HAP-1 (cell line): ENCODE results near the gene SPIRE1.
"Not testable (repeated sequence)": the region's sequence is repeated elsewhere in the genome, so short reads cannot be mapped to it uniquely, and the experiment has no call there.

ENCODE experiments used
- DNase-seq, 2 experiments: peaks; one replicate each; pipeline ENCODE4 v3.0.0-alpha.2; 2016 to 2020; ENCODE audit warnings: low spot score in 2 of 2
- H3K27me3 ChIP-seq: fragments of 250-450 bp; sonication (Bioruptor Pico); 2 replicates; pipeline ENCODE4 v1.5.1; 2020; ENCODE audit warnings: low read depth, mild to moderate bottlenecking, moderate library complexity
- H3K36me3 ChIP-seq: fragments of 250-450 bp; sonication (Bioruptor Pico); replicated peaks from 2 replicates; pipeline ENCODE4 v1.5.1; 2020; ENCODE audit warnings: mild to moderate bottlenecking
- H3K4me1 ChIP-seq: fragments of 250-450 bp; sonication (Bioruptor Pico); 2 replicates; pipeline ENCODE4 v1.5.1; 2020; ENCODE audit warnings: mild to moderate bottlenecking
- H3K4me3 ChIP-seq: fragments of 250-450 bp; sonication (Bioruptor Pico); 2 replicates; pipeline ENCODE4 v1.5.1; 2020; ENCODE audit warnings: mild to moderate bottlenecking, moderate library complexity
- H3K9me3 ChIP-seq: fragments of 250-450 bp; sonication (Bioruptor Pico); 2 replicates; pipeline ENCODE4 v1.5.1; 2020; ENCODE audit warnings: mild to moderate bottlenecking, moderate library complexity
- in situ Hi-C: fragments of 300-500 bp; cut with MboI; formaldehyde crosslinking; loops from 3 replicates; pipeline ENCODE4 v1.14.3; 2020; ENCODE audit warnings: low sequenced_read_pairs, inconsistent platforms, mixed read lengths

The SPIRE1 gene

GRCh38 chr18:12497839-12498238 lies 160.1 kb downstream of the SPIRE1 start:
- DNase-seq, result no peak
- Histone ChIP-seq H3K27me3 (no peaks in the 10 kb centered on the region), H3K4me1 (no peaks in the 10 kb centered on the region), H3K4me3 (no peak overlapping the region), H3K36me3 (peaks cover 5% of the 10 kb centered on the region; the same call in 1 of the 2 replicates), H3K9me3 (no peaks in the 10 kb centered on the region)
- in situ Hi-C loops, result no loop called here

- in situ Hi-C loops, result no loop called here
- Histone ChIP-seq H3K36me3 (peaks cover 8% of the 10 kb centered on the region; the same call in 1 of the 2 replicates), H3K9me3 (no peaks in the 10 kb centered on the region), H3K4me1 (no peaks in the 10 kb centered on the region), H3K4me3 (no peak overlapping the region), H3K27me3 (no peaks in the 10 kb centered on the region)
- DNase-seq, result no peak
Observed at GRCh38 chr18:12497296-12497695, 160.6 kb downstream of the SPIRE1 start.

GRCh38 chr18:12492907-12493306 lies 165.0 kb downstream of the SPIRE1 start:
- Histone ChIP-seq H3K4me1 (peaks cover 4% of the 10 kb centered on the region), H3K36me3 (peaks cover 11% of the 10 kb centered on the region), H3K27me3 (no peaks in the 10 kb centered on the region), H3K9me3 (no peaks in the 10 kb centered on the region), H3K4me3 (no peak overlapping the region)
- DNase-seq, result no peak
- in situ Hi-C loops, result no loop called here

- no peaks in the 10 kb centered on the region for H3K9me3 ChIP-seq
- peaks cover 4% of the 10 kb centered on the region for H3K4me1 ChIP-seq
- H3K36me3 ChIP-seq, result peaks cover 11% of the 10 kb centered on the region
- in situ Hi-C loops, result no loop called here
- no peaks in the 10 kb centered on the region for H3K27me3 ChIP-seq
- no peak overlapping the region for H3K4me3 ChIP-seq
- no peak for DNase-seq
Observed at GRCh38 chr18:12491611-12492435, 166.1 kb downstream of the SPIRE1 start.

GRCh38 chr18:12485479-12486105 lies 172.3 kb downstream of the SPIRE1 start:
- Histone ChIP-seq H3K4me1 (peaks cover under 1% of the 10 kb centered on the region), H3K9me3 (no peaks in the 10 kb centered on the region), H3K27me3 (no peaks in the 10 kb centered on the region), H3K4me3 (no peak overlapping the region), H3K36me3 (no peaks in the 10 kb centered on the region)
- in situ Hi-C loops, result no loop called here
- no peak for DNase-seq

GRCh38 chr18:12481915-12482314 lies 176.0 kb downstream of the SPIRE1 start:
- H3K36me3 ChIP-seq, in situ Hi-C loops, H3K4me1 ChIP-seq, H3K4me3 ChIP-seq, H3K27me3 ChIP-seq, H3K9me3 ChIP-seq, DNase-seq: not testable (repeated sequence)

- H3K27me3 ChIP-seq, result no peaks in the 10 kb centered on the region
- no peak for DNase-seq
- in situ Hi-C loops, result no loop called here
- H3K9me3 ChIP-seq, result no peaks in the 10 kb centered on the region
- H3K4me3 ChIP-seq, result no peak overlapping the region
- no peaks in the 10 kb centered on the region for H3K4me1 ChIP-seq
- no peaks in the 10 kb centered on the region for H3K36me3 ChIP-seq
Observed at GRCh38 chr18:12479982-12480381, 177.9 kb downstream of the SPIRE1 start.

GRCh38 chr18:12479536-12479935 lies 178.4 kb downstream of the SPIRE1 start:
- DNase-seq, result no peak
- no peaks in the 10 kb centered on the region for H3K9me3 ChIP-seq
- H3K27me3 ChIP-seq, result no peaks in the 10 kb centered on the region
- no peaks in the 10 kb centered on the region for H3K36me3 ChIP-seq
- H3K4me1 ChIP-seq, result no peaks in the 10 kb centered on the region
- no peak overlapping the region for H3K4me3 ChIP-seq
- in situ Hi-C loops, result no loop called here

- Histone ChIP-seq H3K4me1 (no peaks in the 10 kb centered on the region), H3K4me3 (no peak overlapping the region), H3K27me3 (no peaks in the 10 kb centered on the region), H3K9me3 (no peaks in the 10 kb centered on the region), H3K36me3 (no peaks in the 10 kb centered on the region)
- DNase-seq, result no peak
- in situ Hi-C loops, result no loop called here
Observed at GRCh38 chr18:12478269-12479047, 179.4 kb downstream of the SPIRE1 start.

- DNase-seq, result no peak
- no peaks in the 10 kb centered on the region for H3K4me1 ChIP-seq
- H3K9me3 ChIP-seq, result no peaks in the 10 kb centered on the region
- no peaks in the 10 kb centered on the region for H3K36me3 ChIP-seq
- no peak overlapping the region for H3K4me3 ChIP-seq
- no peaks in the 10 kb centered on the region for H3K27me3 ChIP-seq
- in situ Hi-C loops, result no loop called here
Observed at GRCh38 chr18:12477606-12478005, 180.3 kb downstream of the SPIRE1 start.

- no peak for DNase-seq
- in situ Hi-C loops, result no loop called here
Observed at GRCh38 chr18:12476955-12477354, 181.0 kb downstream of the SPIRE1 start.

GRCh38 chr18:12474876-12475275 lies 183.0 kb downstream of the SPIRE1 start:
- DNase-seq, result no peak
- in situ Hi-C loops, result no loop called here
- Histone ChIP-seq H3K4me1 (no peaks in the 10 kb centered on the region), H3K9me3 (no peaks in the 10 kb centered on the region), H3K27me3 (no peaks in the 10 kb centered on the region), H3K36me3 (no peaks in the 10 kb centered on the region), H3K4me3 (no peak overlapping the region)

More at GRCh38 chr18:12476955-12477354, 181.0 kb downstream of the SPIRE1 start:
- Histone ChIP-seq H3K36me3 (no peaks in the 10 kb centered on the region), H3K4me1 (no peaks in the 10 kb centered on the region), H3K9me3 (no peaks in the 10 kb centered on the region), H3K27me3 (no peaks in the 10 kb centered on the region), H3K4me3 (no peak overlapping the region)

GRCh38 chr18:12474146-12474545 lies 183.8 kb downstream of the SPIRE1 start:
- no peak for DNase-seq
- Histone ChIP-seq H3K36me3 (no peaks in the 10 kb centered on the region), H3K9me3 (no peaks in the 10 kb centered on the region), H3K4me3 (no peak overlapping the region), H3K27me3 (no peaks in the 10 kb centered on the region), H3K4me1 (no peaks in the 10 kb centered on the region)
- in situ Hi-C loops, result no loop called here
